PFSK-1 (cell line): ENCODE results near the gene DUSP8.

Experiments
- FOXP2 ChIP-seq: optimal IDR thresholded peaks from 2 replicates; pipeline ENCODE3; 2011; ENCODE audit warnings: borderline replicate concordance, control low read depth, inconsistent platforms; ENCODE audit not compliant: insufficient read depth; ENCODE audit errors: extremely low read length, extremely low read depth
- POLR2AphosphoS5 ChIP-seq: IDR thresholded peaks from 2 replicates; pipeline ENCODE4 v1.6.1; 2012; ENCODE audit warnings: low read depth, mild to moderate bottlenecking, control low read depth, low read length, moderate library complexity
- SIN3A ChIP-seq: IDR thresholded peaks from 2 replicates; pipeline ENCODE4 v1.6.1; 2012; ENCODE audit warnings: mild to moderate bottlenecking, low read length, moderate library complexity, borderline replicate concordance; ENCODE audit not compliant: insufficient read depth
- TAF1 ChIP-seq: IDR thresholded peaks from 2 replicates; pipeline ENCODE4 v1.6.1; 2012; ENCODE audit warnings: low read length, control low read depth, borderline replicate concordance; ENCODE audit not compliant: insufficient read depth
- TF ChIP-seq, protein P1 (sequence below), 2 experiments: IDR thresholded peaks; 2 replicates each; pipeline versions ENCODE4 v1.6.1 to v1.8.0; 2011 to 2012; ENCODE audit warnings: low read depth in 2 of 2, low read length in 2 of 2, control low read depth in 1 of 2, inconsistent platforms in 1 of 2, mild to moderate bottlenecking in 1 of 2, moderate library complexity in 1 of 2; ENCODE audit not compliant: insufficient read depth in 1 of 2

The DUSP8 gene

DNA sequence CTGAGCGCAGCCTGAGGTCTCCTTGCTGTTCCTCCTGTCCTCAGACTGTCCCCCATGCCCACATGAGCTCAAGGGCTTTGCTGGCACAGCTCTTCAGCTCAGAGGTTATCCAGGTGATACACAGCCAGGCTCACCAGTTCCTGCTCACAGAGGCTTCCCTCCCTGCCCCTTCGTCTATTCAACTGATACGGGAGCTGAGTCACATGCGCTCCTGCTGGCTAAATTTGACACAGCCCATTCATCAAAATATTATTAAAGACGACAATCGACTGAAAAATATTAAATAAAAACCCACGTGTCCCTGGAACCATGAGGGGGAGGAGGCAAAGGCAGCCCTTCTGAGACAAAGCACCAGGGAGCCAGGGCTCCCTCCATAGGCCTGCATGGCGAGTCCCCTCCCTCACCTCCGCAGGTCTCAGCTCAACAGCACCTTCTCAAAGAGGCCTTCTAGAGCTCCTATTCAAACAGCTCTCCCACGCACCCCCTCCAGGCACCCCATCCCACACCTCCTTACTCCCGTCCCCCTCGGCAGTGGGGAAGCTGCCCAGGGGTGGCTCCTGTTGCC is 40.5 kb downstream of the DUSP8 start:
- TF ChIP-seq TAF1 (no peak), SIN3A (no peak), POLR2AphosphoS5 (no peak), FOXP2 (no peak)
- TF ChIP-seq, protein P1, sequence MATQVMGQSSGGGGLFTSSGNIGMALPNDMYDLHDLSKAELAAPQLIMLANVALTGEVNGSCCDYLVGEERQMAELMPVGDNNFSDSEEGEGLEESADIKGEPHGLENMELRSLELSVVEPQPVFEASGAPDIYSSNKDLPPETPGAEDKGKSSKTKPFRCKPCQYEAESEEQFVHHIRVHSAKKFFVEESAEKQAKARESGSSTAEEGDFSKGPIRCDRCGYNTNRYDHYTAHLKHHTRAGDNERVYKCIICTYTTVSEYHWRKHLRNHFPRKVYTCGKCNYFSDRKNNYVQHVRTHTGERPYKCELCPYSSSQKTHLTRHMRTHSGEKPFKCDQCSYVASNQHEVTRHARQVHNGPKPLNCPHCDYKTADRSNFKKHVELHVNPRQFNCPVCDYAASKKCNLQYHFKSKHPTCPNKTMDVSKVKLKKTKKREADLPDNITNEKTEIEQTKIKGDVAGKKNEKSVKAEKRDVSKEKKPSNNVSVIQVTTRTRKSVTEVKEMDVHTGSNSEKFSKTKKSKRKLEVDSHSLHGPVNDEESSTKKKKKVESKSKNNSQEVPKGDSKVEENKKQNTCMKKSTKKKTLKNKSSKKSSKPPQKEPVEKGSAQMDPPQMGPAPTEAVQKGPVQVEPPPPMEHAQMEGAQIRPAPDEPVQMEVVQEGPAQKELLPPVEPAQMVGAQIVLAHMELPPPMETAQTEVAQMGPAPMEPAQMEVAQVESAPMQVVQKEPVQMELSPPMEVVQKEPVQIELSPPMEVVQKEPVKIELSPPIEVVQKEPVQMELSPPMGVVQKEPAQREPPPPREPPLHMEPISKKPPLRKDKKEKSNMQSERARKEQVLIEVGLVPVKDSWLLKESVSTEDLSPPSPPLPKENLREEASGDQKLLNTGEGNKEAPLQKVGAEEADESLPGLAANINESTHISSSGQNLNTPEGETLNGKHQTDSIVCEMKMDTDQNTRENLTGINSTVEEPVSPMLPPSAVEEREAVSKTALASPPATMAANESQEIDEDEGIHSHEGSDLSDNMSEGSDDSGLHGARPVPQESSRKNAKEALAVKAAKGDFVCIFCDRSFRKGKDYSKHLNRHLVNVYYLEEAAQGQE (IDR thresholded peaks at IDR 0.05; ENCODE audit: insufficient read depth in 1 of 2, low read depth in 2 of 2, low read length in 2 of 2): no peak

DNA sequence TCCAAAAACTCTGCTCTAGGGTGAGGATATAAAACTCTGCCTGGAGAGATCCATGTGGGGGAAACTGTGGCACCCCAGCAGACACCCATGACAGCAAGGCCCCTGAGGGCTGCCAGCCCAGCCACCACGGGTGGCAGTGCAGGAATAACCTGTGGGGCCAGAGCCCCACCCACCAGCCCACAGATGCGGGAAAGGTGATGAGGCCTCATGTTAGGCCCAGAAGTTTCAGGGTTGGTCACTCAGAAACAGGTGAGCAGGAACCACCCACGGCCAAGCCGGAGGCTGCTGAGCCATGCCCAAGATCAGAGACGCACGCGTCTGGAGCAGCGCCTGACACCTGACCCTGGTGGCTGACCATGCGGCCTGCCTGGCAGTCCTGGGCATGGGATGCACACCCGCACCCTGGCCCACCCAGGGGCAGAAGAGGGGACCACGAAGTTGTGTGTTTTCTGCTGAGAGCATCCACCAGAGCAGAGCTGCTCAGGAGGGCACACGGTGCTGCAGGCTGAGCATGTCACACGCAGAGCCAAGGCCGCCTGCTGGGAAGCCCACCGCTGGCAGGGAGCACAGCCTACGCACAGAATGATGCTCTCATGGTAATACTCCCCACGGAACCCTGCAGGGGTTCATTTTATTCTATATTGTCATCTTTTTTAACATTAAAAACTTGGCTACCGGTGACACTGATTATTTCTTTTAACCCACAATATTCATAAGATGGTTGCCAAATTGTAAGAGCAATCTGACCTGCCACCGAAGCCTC is 41.2 kb downstream of the DUSP8 start:
- TF ChIP-seq POLR2AphosphoS5: no peak
- TF ChIP-seq, protein P1 (IDR thresholded peaks at IDR 0.05; ENCODE audit: insufficient read depth in 1 of 2, low read depth in 2 of 2, low read length in 2 of 2): no peak
- TF ChIP-seq TAF1: no peak
- no peak for TF ChIP-seq FOXP2
- TF ChIP-seq SIN3A: no peak

DNA sequence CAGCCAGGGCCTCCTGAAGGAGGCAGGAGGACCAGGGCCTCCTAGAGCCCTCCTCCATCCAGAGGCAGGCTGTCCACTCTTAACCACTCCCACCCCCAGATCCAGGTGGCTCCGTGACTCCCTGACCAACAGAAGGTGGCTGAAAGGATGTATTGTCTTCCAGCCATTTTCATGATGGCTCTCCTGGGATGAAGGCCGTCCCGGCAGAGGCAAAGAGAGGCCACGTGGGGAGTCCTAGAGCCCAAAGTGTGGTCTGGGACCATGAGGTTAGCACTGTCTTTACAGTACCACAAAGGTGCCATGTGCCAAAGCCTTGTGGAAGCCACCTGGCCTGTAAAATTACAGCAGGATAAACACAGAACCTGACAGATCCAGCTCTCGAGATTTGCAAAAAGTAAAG is 42.3 kb downstream of the DUSP8 start:
- TF ChIP-seq TAF1 (no peak), SIN3A (no peak), POLR2AphosphoS5 (no peak)
- TF ChIP-seq, protein P1 (IDR thresholded peaks at IDR 0.05; ENCODE audit: insufficient read depth in 1 of 2, low read depth in 2 of 2, low read length in 2 of 2): no peak

DNA sequence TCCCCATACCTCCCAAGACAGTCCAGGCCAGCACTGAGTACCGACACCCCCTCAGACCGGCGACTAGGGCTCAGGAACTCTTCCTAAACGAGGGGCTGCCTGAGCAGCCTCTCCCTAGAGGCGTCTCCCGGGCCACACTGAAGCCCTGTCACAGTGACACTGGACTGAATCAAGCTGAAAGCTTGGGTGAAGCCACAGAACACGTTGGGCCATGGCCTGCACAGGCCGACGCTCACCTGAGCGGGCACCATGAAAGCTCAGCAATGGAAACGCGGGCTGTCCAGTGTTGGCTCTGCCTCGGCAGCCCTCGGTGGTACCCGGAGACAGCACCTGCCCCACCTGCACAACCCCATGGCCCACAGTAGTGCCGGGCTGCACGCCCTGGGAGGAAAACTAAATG is 42.8 kb downstream of the DUSP8 start:
- no peak for TF ChIP-seq TAF1

DNA sequence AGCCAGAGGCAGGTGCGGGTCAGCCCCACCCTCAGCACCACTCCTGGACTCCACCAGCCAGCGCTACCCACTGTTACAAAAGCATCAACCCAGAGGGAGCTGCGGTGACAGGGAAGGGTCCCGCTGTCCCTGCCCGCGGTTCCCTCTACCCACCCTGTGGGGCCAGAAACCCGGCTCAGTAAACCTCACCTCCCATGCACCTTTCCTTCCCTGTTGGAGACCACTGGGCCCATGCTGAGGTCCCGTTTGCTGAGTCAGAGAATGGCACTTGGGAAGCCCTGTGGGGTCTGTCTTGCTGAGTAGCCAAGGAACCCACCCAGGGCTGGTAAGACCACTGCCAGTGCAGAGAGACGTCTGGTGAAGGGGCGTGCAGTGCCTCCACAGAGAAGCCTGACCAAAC is 43.4 kb downstream of the DUSP8 start:
- TF ChIP-seq POLR2AphosphoS5 (no peak), FOXP2 (no peak), TAF1 (no peak), SIN3A (no peak)
- TF ChIP-seq, protein P1 (IDR thresholded peaks at IDR 0.05; ENCODE audit: insufficient read depth in 1 of 2, low read depth in 2 of 2, low read length in 2 of 2): no peak
